Endothelial cell of umbilical vein (primary cell): ENCODE data around the gene ASAP2. TPM values are rescaled to one million over a fixed set of nuclear protein-coding genes. Genes with fewer than 3 reads are reported as not detected.

ENCODE experiments used
- BruUV-seq: library from RNA; stranded (reverse); fragments of 400-500 nt; replicated peaks from 2 replicates; lab custom pipeline; 2021; lab: Mats Ljungman, UMichigan
- CTCF ChIA-PET: fragments of 300-600, 350-600 bp; sonication (Branson Sonifier 250); formaldehyde crosslinking; loops from one replicate; lab custom pipeline; 2021; ENCODE audit warnings: antibody characterized with exemption, inconsistent platforms; lab: Charles Lee
- POLR2A ChIA-PET: fragments of 300-600, 350-600 bp; sonication (Branson Sonifier 250); formaldehyde crosslinking; loops from one replicate; lab custom pipeline; 2021; ENCODE audit warnings: antibody characterized with exemption, inconsistent platforms; lab: Charles Lee
- DNase-seq: peaks from one replicate; pipeline ENCODE4 v3.0.0-alpha.2; 2011; ENCODE audit warnings: low read depth, low spot score
- FAIRE-seq: peaks from 2 replicates; lab custom pipeline; 2011; peaks lifted over from hg19 to GRCh38; lab: Jason Lieb, UNC
- H2AFZ ChIP-seq: 2 replicates; pipeline ENCODE4 v1.6.0; 2012; ENCODE audit warnings: low read depth, low read length, control low read depth, inconsistent platforms
- H3K27ac ChIP-seq: 2 replicates; pipeline ENCODE4 v1.5.1; 2011; ENCODE audit warnings: low read depth, mild to moderate bottlenecking, control low read depth, low read length, moderate library complexity; ENCODE audit not compliant: insufficient read depth
- H3K27me3 ChIP-seq, 2 experiments: 2 replicates each; pipeline versions ENCODE4 v1.6.0 to v1.6.1; 2011; ENCODE audit warnings: low read length in 2 of 2, mixed read lengths in 1 of 2; ENCODE audit not compliant: control insufficient read depth in 2 of 2, insufficient read depth in 2 of 2
- H3K36me3 ChIP-seq, 2 experiments: 2 replicates in 1 of 2; 3 replicates in 1 of 2; pipeline ENCODE4 v1.5.1; 2011; ENCODE audit warnings: low read length in 2 of 2, mild to moderate bottlenecking in 1 of 2, moderate library complexity in 1 of 2; ENCODE audit not compliant: control insufficient read depth in 2 of 2, insufficient read depth in 2 of 2; ENCODE audit errors: extremely low read depth in 1 of 2
- H3K4me1 ChIP-seq: 3 replicates; pipeline ENCODE4 v1.5.1; 2011; ENCODE audit warnings: mild to moderate bottlenecking, low read length; ENCODE audit not compliant: control insufficient read depth, insufficient read depth; ENCODE audit errors: extremely low read depth
- H3K4me2 ChIP-seq: 2 replicates; pipeline ENCODE4 v1.6.1; 2011; ENCODE audit warnings: low read length, control low read depth, mixed read lengths; ENCODE audit not compliant: insufficient read depth
- H3K4me3 ChIP-seq, 3 experiments: fragments of 200-600 bp in 1 of 3; sonication (generic), shearing (Covaris generic) in 1 of 3; replicated peaks in 1 of 3; 2 replicates each; pipeline ENCODE4 v1.5.1; 2011 to 2016; ENCODE audit warnings: control low read depth in 3 of 3, low read length in 3 of 3, mild to moderate bottlenecking in 2 of 3, inconsistent platforms in 1 of 3, low read depth in 1 of 3, moderate library complexity in 1 of 3; ENCODE audit not compliant: insufficient read depth in 1 of 3
- H3K79me2 ChIP-seq: 2 replicates; pipeline ENCODE4 v1.6.0; 2012; ENCODE audit warnings: low read length, inconsistent platforms; ENCODE audit not compliant: control insufficient read depth, insufficient read depth
- H3K9ac ChIP-seq: replicated peaks from 2 replicates; pipeline ENCODE3; 2011; ENCODE audit warnings: low read length, control low read depth; ENCODE audit not compliant: insufficient read depth; ENCODE audit errors: extremely low read depth
- H3K9me1 ChIP-seq: replicated peaks from 3 replicates; pipeline ENCODE4 v1.6.0; 2011; ENCODE audit warnings: mild to moderate bottlenecking, low read length; ENCODE audit not compliant: control insufficient read depth, insufficient read depth; ENCODE audit errors: extremely low read depth
- H3K9me3 ChIP-seq: replicated peaks from 2 replicates; pipeline ENCODE4 v1.5.1; 2012; ENCODE audit warnings: low read length, inconsistent platforms; ENCODE audit not compliant: control insufficient read depth, insufficient read depth
- H4K20me1 ChIP-seq: replicated peaks from 2 replicates; pipeline ENCODE3; 2011; ENCODE audit warnings: mild to moderate bottlenecking, low read length; ENCODE audit not compliant: control insufficient read depth, insufficient read depth; ENCODE audit errors: extremely low read depth
- CTCF ChIP-seq, 2 donors: IDR thresholded peaks; 1 replicate in 1 of 2; 2 replicates in 1 of 2; pipeline ENCODE4 v1.5.1; 2011; ENCODE audit warnings: low read length in 2 of 2, mild to moderate bottlenecking in 2 of 2, moderate library complexity in 2 of 2, control low read depth in 1 of 2, inconsistent platforms in 1 of 2, low read depth in 1 of 2; ENCODE audit not compliant: insufficient read depth in 1 of 2; ENCODE audit errors: extremely low read depth in 1 of 2
- EZH2 ChIP-seq: IDR thresholded peaks from 2 replicates; pipeline ENCODE4 v1.6.1; 2012; ENCODE audit warnings: borderline replicate concordance, low read depth, mild to moderate bottlenecking, moderate library complexity, low read length, inconsistent platforms; ENCODE audit not compliant: severe bottlenecking
- FOS ChIP-seq: IDR thresholded peaks from 2 replicates; pipeline ENCODE4 v1.6.1; 2011; ENCODE audit warnings: mild to moderate bottlenecking, low read length, moderate library complexity, borderline replicate concordance; ENCODE audit not compliant: insufficient read depth
- GATA2 ChIP-seq: IDR thresholded peaks from 2 replicates; pipeline ENCODE4 v1.7.0; 2011; ENCODE audit warnings: low read depth, mild to moderate bottlenecking, moderate library complexity, mixed read lengths, low read length; ENCODE audit not compliant: insufficient read length, insufficient read depth
- JUN ChIP-seq: IDR thresholded peaks from 2 replicates; pipeline ENCODE4 v1.6.1; 2011; ENCODE audit warnings: borderline replicate concordance, low read depth; ENCODE audit not compliant: insufficient read length, insufficient read depth
- MYC ChIP-seq: IDR thresholded peaks from one replicate; pipeline ENCODE4 v1.6.1; 2011; ENCODE audit warnings: mild to moderate bottlenecking, low read depth, low read length
- POLR2A ChIP-seq: IDR thresholded peaks from 2 replicates; pipeline ENCODE4 v1.6.1; 2012; ENCODE audit warnings: low read depth, mild to moderate bottlenecking, control low read depth, low read length
- POLR2AphosphoS5 ChIP-seq: IDR thresholded peaks from 2 replicates; pipeline ENCODE4 v1.6.1; 2012; ENCODE audit warnings: low read depth, mild to moderate bottlenecking, control low read depth, low read length, moderate library complexity; ENCODE audit not compliant: insufficient read depth
- dilution Hi-C: fragments of 300-500 bp; cut with MboI; formaldehyde crosslinking; loops from one replicate; pipeline ENCODE4 v1.15.0; 2019; ENCODE audit warnings: low sequenced_read_pairs; ENCODE audit not compliant: extremely low pct_ligation_motif_present
- intact Hi-C: fragments of 100-400 bp; cut with micrococcal nuclease; formaldehyde crosslinking; loops from one replicate; pipeline ENCODE4 v1.10.0; 2022
- polyA plus RNA-seq, 4 experiments: library from polyadenylated mRNA; depleted of rRNA in 3 of 4; stranded (reverse) in 3 of 4; unstranded in 1 of 4; fragments of >200 nt; gene quantifications; 2 replicates each; pipeline versions ENCODE4 v1.2.1 to v1.2.3, GENCODE V29; 2011 to 2012; ENCODE audit warnings: missing spikeins in 1 of 4
- total RNA-seq: library from RNA; stranded (reverse); gene quantifications from 2 replicates; pipeline ENCODE4 v1.2.3, GENCODE V29; 2021
- TF ChIP-seq, protein P1 (sequence below): IDR thresholded peaks from 2 replicates; pipeline ENCODE4 v1.6.1; 2011; ENCODE audit not compliant: insufficient read depth, insufficient read length

ASAP2 gene
- total and polyA plus RNA-seq, 2 donors (not counting 3 experiments of a cell fraction or from before 2014, with no cell fraction given), result 31.1 to 79.2 TPM

DNA sequence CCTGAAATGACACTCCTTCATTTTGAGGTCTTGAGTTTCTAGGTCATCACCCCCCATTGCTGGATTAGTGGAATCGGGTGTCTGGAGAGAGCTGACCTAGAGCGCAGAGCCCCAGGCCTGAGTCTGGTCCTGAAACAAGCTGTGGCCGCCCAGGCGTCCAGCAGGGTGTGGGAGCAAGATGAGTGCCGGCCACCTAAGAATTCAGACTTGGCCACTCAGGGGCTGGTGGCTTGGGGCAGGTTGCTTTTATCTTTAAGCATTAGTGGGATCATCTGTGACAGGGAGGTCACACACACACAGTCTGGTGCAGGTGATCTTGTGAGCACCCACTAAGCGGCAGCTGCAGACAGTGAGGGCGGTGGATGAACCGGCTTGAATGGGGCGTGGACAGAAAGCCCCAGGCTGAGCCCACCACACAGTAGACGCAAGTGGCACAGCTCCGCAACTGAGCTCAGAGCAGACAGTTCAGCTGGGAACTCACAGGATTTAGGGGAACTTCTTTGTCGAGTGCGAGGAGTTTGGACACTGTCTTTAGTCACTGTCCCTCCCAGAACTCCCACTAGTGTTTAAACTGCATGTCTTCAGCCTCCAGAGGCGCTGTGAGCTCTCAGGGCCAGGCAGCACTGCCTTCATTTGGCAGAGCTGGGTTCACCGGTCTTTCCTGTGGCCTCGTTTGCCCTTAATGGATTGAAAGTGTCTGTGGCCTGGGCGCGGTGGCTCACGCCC is 195.2 kb downstream of the ASAP2 start:
- dilution Hi-C loops (no loop called here), intact Hi-C loops (no loop called here)
- Histone ChIP-seq H4K20me1 (no peaks in the 10 kb centered on the region), H3K79me2 (no peaks in the 10 kb centered on the region), H2AFZ (no peak overlapping the region), H3K9me3 (no peaks in the 10 kb centered on the region), H3K27me3 (no peaks in the 10 kb centered on the region), H3K4me1 (no peaks in the 10 kb centered on the region), H3K9ac (no peak overlapping the region), H3K4me3 (no peak overlapping the region), H3K9me1 (no peaks in the 10 kb centered on the region), H3K27ac (no peak overlapping the region), H3K4me2 (no peak overlapping the region), H3K36me3 (peaks cover 21 to 40% of the 10 kb centered on the region in 2 experiments)
- FAIRE-seq, result no peak
- BruUV-seq, result no TSS peak
- CTCF ChIA-PET, result no interaction called here
- POLR2A ChIA-PET, result no interaction called here
- TF ChIP-seq GATA2 (no peak), MYC (no peak), FOS (no peak), POLR2AphosphoS5 (no peak), CTCF (IDR thresholded peaks at IDR 0.05; ENCODE audit: extremely low read depth in 1 of 2, insufficient read depth in 1 of 2, low read depth in 1 of 2, low read length in 2 of 2) (no peak), EZH2 (no peak), JUN (no peak), POLR2A (no peak)
- TF ChIP-seq, protein P1, sequence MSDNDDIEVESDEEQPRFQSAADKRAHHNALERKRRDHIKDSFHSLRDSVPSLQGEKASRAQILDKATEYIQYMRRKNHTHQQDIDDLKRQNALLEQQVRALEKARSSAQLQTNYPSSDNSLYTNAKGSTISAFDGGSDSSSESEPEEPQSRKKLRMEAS, result no peak
- no peak for DNase-seq
